HG03060 (cell line): ENCODE results near the gene ADORA1.

Experiments used
- ATAC-seq: cut with Tn5 transposase; IDR thresholded peaks from one replicate; pipeline ENCODE4 v1.9.1; 2021; ENCODE audit warnings: low read depth, moderate number of reproducible peaks; ENCODE audit not compliant: unreplicated experiment

ADORA1 gene

DNA sequence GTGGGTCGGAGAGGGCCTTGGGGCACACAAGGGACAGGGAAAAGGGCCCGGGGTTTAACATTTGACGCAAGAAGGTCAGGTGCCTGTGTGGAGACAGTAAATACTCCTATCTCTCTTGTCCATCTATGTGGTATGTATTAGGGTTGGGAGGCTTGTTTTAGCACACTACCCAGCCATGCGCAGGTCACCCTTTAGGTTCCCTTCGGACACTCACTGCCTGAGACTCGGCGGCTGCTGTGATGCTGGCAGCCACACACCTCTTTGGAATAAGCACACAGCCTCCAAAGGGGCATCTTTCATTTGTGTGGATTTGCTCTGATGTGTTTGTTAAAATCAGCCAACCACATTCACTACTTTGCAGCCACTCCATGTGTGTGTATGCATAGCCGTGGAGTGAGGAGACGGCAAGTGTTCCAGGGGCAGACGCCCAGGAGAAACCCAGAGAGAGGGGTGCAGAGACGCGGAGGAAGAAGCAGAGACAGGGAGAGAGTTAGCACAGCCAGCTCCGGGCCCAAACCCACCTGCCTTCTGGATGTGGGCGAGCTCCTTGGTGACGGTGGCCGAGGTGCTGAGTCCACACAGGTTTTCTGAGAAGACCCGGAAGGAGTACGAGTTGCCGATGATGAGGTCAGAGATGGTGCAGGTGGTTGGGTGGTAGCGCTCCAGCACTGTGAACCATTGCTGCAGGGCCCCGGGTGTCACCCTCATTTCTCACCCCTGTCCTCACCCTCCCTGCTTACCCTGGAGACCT is 42.4 kb downstream of the ADORA1 start:
- ATAC-seq, result no peak

DNA sequence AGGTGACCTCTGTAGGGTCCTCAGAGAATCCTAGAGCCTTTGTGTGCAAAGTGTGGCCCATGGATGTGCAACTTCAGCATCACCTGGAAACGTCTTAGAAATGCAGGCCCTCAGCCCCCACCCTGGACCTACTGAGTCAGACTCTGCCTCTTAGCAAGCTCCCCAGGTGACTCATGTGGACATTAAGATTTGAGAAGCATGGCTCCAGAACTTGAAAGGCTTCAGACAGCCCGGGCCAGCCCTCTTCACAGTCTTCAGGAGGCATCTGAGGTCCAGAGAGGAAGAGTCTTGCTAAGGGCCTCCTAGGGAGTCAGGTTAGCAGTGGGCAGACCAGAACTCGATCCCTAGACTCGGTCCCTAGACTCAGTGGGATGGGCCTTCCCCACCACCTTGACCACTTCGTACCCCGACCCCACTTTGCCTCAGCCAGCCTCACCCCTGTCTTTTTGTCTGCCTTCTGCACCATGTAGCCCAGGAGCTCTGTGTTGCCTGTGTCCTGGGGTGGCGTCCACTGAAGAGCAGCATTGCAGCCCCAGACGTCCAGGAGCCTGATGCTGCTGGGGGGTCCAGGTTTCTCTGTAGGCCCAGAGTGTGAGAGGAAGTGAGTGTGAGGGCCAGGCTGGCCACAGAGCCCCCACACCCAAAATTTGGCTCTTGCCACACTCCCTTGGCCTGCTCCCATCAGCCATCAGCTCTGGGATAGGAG is 43.3 kb downstream of the ADORA1 start:
- no peak for ATAC-seq

DNA sequence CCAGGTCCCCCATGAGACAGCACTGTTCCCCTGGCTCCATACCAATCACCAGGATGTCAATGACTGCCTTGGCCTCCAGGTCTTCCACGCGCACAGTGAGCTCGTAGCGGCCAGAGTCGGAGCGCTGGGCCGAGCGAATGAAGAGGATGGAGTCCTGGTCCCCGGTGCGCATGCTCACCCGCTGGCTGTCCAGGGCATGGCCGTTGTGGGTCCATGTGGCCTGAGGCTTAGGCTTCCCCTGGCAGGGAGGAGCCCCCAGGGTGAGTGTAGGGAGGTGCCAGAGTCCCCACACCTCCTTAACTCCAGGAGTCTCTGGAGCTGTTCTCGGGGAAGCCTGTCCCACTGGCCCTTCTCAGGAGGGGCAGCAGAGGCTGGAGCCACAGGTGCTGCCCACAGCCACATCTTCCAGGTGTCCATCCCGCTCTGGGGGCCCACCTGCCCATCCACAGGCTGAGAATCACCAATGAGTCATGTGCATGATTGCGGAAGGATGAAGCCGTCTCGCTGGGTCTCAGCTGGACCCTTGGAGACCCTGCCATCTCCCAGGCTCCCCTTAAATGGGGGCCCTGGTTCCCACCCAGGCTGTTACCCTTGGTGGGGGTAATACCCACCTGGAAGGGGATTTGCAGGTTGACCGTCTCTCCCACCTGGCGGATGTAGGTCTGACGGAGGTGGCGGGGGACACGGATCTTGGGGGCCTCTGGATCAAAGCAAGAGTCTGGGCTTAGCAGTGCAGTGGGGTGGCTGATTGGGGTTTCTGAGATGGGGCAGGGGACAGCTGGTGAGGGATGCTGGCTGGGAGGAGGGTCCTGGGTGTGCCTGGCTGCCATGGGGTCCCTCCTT is 44.0 kb downstream of the ADORA1 start:
- ATAC-seq, result no peak

DNA sequence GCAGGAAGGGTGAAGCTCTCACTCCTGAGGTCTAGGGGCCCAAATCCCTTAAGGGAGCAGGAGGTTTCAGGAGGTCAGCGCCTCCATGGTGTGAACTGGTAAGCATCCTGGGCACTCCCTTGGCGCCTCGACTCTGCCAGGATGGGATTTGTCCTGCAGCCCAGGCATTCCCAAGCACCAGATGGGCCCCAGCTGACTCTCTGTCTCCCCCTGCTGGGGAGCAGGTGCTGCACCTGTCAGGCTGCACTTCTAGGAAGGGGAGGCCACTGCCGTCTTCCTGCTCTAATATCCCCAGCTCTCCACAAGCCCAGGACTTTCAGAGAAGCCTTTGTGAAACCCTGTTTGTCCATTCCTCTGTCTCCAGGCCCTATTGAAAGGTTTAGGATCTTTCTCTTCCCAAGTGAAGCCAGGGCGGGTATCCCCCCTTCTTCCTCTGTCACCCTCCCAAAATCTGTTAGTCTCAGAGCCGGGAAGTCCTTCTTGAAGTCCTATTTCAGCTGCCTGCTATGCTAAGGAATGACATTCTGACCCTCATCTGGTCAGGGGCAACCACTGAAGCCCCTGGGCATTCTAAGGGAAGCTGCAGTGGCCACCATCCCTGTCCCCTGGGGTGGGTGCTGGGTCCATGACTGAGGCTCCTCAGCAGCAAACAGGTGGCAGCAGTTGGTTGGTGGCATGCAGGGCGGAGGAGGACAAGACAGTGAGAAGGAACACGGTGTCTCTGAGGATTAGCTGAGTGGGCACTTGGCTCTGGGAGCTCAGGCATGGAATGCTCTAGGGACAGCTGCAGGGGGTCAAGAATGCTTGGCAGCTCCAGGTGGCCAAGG is 44.9 kb downstream of the ADORA1 start:
- ATAC-seq, result no peak

DNA sequence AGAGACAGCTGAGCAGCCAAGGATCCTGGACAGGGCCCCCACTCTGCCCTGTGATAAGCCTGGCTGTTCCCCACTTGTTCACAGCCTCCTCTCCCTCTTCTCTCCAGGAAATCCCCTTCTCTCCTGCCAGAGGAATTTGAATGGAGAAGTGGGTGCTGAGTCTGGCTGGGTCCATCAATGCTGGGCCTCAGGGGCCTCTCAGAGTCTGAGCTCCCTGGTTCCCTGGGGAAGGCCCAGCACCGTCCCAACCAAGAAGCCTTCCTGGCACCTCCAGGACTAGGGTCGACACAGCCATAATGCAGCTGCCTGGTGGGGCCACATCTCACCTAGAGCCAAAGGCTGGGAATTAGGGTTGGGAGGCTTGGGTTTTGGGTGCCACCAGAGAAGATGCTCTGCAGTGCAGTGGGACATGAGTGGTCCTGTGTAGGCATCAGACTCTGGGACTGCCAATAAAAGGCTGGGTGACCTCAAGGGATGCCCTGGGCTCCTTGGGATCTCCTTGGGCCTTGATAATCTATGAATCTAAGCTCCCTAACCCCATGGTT is 45.6 kb downstream of the ADORA1 start:
- no peak for ATAC-seq

DNA sequence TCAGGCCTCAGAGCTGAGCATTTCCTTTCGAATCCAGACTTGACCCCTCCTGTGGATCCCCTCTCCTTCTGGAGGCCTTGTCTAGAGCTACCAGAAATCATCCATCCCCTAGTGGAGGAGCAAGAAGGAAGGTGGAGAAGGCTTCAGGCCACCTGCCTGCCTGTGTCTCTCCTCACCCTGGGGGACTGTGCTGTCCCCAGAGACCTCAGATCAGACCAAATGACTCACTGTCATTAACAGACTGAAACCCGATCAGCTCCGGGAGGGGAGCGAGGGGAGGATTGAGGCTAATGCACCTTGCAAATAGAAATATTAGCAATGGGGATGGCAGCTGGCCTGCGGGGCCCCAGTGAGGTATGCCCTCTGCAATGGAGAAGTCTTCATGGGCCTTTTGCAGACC is 46.0 kb downstream of the ADORA1 start:
- ATAC-seq, result peak; percentile 94

DNA sequence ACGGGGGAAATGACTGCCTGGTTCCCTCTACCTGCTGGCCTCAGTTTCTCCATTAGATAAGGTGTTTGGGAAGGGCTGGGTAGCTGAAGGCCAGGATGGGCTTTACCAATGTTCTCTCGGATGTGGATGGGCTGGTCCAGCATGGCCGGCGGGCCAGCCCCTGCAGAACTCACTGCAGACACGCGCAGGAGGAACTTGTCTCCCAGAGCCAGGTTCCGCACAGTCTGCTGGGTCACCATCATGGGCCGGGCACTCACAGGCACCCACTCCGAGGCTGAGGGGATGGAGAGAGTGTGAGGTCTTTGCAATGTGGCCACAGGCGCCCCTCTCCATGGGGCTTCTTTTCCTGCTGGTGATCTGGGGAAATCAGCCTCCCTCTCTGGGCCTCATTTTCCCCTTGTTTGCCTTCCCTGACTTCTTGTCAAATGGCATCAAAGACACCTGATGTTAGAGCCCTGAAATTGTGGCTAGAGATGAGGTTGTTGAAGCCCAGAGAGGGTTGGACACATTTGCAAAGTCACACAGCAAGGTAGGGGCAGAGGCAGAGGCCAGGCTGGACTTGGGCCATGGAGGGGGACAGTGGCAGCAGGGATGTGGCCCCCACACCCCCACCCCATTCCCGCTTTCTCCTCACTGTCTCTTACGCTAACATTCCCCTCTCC is 46.9 kb downstream of the ADORA1 start:
- ATAC-seq, result no peak

DNA sequence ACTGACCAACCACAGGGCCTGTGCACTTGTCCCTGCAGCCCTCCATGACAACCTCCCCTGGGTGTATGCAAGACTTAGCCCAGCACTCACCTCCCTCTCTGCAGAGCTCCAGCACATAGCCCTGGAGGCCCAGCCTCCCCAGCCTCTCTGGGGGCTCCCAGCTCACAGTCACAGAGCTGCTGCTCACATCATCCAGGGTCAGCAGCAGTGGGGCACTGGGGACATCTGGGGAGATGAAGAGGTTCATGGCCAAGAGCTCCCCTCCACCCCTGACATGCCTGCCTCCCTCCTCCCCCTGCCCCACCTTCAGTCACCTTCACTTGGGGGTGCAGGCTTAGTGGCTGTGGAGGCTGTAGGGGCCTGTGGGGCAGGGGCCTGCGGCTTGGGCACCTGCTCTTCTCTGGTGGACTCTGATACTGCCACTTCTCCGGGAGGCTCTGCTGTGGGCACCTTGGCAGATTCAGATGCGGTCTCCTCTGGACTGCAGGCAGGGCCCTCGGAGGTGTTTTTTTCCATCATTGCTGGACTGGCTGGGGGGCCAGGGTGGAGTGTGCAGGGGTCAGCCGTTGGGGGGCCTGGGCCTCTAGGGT is 47.8 kb downstream of the ADORA1 start, which contains the start of gene MYBPH:
TSS of gene MYBPH (minus strand) at position 590 of the 590 bp plus-strand sequence. CDS start at position 519, 71 bp downstream.
- ATAC-seq, result no peak

DNA sequence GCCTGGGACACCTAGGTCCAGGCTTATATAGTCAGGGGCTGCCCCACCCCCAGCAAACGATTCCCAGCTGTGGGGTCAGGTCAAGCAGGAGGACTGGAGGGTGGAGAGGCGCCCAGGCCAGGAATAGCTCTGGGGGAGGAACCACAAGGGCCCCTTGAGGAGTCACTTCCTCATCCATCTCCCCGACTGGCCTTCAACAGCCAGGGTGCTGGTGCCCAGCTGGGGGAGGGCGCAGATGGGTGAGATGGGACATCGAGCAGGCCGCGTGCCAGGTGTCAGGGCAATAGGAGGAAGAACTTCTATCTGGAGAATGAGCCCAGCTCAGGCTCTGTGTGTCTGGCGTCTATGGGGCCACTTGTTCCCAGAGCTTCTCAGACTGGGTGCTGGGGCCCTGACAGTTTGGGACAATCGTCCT is 48.3 kb downstream of the ADORA1 start:
- ATAC-seq, result no peak

DNA sequence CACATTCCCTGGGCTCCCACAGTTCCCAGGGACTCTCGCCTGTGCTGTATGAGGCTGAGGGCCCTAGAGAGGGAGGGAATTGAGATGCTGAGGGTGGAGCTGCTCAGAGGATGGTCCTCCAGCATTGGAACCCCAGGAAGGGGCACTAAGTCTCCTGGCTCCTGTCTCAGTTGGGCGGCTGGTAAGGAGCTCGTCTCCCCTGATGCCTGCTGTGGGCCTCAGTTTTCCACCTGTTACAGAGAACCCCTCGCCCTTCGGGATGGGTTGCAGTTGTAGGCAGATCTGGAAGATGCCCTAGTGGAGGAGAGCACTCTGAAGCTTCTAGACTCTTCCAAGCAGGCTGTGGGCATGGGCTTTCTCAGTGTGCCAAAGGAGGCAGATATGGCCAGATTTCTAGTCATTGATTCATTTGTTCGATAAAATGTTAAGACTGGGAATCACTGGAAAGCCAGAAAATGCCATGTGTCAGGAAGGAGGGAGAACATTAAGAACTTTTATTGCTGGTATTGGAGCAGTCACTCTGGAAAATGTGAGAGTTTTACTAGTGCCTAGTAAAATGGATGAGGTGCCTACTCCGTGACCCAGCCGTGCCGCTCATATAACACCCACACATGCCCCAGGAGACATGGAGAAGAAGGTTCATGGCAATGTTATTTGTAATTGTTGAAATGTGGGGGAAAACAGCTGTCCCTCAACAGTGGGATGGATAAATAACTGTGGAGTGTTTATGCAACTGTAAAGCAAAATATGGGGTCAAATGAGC is 48.9 kb downstream of the ADORA1 start:
- ATAC-seq, result no peak

DNA sequence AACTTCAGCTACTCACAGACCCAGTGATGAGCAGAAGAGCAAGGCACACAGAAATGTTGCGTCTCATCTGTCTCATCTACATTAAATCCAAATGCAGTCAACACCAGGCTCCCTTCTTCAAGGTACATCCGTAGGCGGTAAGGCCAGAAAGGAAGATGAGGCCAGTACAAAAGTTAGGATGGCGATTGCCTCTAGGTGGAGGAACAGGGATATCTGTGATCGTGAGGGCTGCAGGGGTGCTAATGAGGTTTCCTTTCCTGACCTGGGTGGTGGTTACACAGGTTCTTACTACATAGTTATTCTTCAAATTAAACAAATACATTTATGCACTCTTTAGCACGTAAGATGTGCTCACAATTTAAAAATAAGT is 49.5 kb downstream of the ADORA1 start:
- ATAC-seq, result no peak

DNA sequence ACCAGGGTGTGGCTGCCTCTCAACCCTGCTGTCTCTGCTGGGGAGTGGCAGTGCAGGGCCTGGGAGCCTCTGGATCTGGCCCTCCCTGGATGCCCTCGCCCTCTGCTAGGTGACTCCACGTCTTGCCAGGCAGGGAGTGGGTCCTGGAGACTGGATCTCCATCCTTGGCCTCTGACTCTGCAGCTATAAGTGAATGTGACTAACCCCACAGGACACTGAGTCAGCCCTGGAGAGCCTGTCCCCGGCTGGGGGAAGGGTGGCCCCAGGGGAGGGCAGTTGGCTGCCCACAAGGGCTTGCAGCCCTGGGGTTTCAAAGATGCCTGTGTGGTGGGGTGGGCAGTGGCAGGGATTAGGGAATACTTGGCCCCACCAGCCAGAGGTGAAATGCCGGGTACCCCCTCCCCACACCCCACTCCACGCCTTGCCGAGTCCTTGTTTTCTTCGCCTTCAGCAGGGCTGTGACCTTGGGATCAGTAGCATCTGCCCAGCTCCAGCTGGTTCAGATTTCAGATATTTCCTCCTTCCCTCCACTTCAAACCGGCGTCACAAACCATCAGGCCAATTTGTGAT is 50.0 kb downstream of the ADORA1 start:
- ATAC-seq, result no peak

DNA sequence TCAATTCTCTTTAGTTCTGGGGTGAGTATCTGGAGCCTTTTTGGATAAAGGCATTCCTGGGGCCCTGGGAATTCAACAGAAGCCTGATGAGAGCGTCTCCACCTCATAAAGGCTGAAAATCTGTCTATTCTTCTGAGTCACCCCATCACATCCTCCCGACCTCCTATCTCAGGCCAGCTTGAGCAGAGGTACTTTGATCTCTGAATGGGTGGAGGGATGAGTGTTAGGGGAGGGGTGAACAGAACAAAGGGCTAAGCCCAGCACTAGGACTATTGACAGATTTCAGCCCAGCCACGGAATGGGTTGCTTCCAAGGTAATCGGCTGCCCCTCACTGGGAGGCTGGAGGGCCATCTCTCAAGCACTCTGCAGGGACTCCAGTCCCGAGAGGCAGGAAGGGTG is 50.6 kb downstream of the ADORA1 start:
- ATAC-seq, result no peak

DNA sequence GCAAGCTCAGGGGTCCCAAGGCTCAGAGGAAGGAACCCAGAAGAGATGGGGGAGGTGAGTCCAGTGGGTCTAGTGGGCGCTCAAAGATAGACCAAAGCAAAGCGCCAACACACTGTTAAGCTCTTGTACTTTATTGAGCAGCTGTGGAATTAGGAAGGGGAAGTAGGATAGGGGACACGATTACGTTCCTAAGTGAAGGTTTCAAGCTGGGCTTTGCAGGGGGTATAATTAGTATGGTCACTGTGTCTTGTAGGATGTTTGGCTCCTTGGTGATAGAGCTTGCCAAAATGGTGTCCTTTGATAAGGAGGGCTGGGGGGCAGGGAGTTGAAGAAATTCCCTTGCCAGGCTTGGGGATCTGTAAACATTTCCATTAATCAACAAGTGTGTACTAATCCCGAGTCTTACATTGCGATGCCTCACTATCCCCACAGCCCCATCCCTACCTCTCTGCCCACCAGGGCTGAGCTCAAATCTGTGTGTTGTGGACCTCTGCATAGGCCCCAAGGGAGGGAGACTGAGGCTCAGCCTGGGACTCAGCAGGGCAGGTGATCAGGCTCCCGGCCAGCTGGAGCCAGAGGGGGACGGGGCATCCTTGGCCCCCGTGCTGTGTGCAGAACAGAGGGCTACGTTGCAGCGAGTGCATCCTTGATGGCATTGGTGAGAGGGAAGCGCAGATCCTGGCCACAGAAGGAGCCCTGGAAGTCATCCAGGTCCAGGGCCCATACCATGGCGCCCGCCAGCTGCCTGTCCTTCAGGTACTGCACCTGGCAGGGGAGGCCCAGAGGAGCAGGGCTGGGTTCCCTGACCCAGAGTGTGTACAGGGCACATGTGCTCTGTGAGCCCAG is 51.5 kb downstream of the ADORA1 start:
- ATAC-seq, result no peak

DNA sequence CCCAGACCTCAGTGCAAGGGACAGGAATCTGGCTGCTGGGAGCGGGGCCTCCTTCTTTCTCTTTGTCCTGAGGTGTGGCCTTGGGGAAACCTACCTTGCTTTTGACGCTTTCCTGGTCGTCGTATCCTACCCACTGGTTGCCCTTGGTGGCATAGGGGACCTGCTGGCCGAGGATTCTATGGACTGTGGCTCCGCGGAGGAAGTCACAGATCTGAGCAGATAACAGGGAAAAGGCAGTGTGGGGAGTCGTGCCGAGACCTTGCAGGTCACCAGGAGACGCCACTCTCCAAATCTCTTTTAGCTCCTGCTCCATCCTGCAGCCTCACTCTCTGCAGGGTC is 52.1 kb downstream of the ADORA1 start:
- no peak for ATAC-seq

DNA sequence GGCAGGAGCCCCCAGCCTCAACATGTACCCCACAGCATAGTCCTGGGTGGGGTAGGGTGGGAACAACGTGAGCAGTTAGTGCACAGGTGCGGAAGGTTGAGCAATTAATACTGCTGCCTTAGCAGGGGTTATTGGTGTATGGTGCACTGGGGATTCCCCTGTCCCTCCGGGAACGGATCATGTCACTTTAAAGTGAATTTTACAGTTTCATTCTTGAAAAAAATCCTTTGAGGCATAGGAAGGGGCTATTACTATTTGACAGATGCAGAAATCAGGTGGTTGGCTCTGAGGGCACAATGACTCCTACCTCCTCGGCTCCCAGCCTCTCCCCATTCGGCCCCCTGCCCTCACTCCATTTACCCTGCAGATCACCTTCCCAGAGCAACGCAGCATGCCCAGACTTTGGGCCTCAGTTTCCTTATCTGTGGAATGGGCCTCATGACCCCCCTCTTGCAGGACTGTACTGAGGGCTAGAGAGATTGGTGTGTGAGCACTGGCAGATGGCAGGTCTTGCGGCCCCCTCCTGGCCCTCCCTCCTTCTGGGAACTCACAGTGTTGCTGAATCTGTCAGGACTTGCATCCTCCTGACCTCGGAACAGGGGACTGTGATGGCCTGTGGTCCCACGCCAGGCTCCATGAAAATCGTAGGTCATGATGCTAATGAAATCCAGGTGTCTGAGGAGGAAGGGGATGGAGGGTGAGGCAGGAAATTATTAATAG is 53.2 kb downstream of the ADORA1 start:
- no peak for ATAC-seq
